K562 (cell line): ENCODE data around the gene RABGAP1. TPM values are rescaled to one million over a fixed set of nuclear protein-coding genes. Genes with fewer than 3 reads are reported as not detected.

ENCODE experiments used
- ATAC-seq: fragments of 200-7000 bp; cut with Tn5 transposase; 3 replicates; pipeline ENCODE4 v1.9.1; 2020; ENCODE audit warnings: moderate library complexity
- BruUV-seq: library from RNA; stranded (reverse); fragments of 400-500 nt; replicated peaks from 2 replicates; lab custom pipeline; 2021; lab: Mats Ljungman, UMichigan
- CTCF ChIA-PET: fragments of 300-600 bp; formaldehyde crosslinking; extraction: SDS; loops from one replicate; lab custom pipeline; 2021; ENCODE audit warnings: low intra/inter-chr PET ratio; lab: Yijun Ruan, JAX
- POLR2A ChIA-PET: fragments of 300-600, 350-650 bp; sonication (Branson Sonifier 250); formaldehyde crosslinking; extraction: SDS; loops from one replicate; lab custom pipeline; 2021; ENCODE audit warnings: antibody characterized with exemption, inconsistent platforms; lab: Yijun Ruan, JAX
- DNase-seq, 4 experiments: peaks; one replicate each; pipeline versions ENCODE4 v3.0.0 to v3.0.0-alpha.2; 2011 to 2018; ENCODE audit warnings: low spot score in 3 of 4, mixed read lengths in 3 of 4; ENCODE audit errors: extremely low read depth in 1 of 4
- FAIRE-seq: peaks from 2 replicates; lab custom pipeline; 2011; peaks lifted over from hg19 to GRCh38; lab: Jason Lieb, UNC
- H2AFZ ChIP-seq: 2 replicates; pipeline ENCODE4 v1.6.0; 2011; ENCODE audit warnings: low read depth, low read length, control low read depth, inconsistent platforms
- H3K27ac ChIP-seq: fragments of 200-600 bp; 3 replicates; pipeline ENCODE4 v1.8.0; 2011; ENCODE audit warnings: low read depth, mild to moderate bottlenecking, control low read depth, inconsistent platforms, low read length, moderate library complexity, mixed read lengths; ENCODE audit errors: extremely low read depth
- H3K27me3 ChIP-seq, 2 experiments: fragments of 300-600 bp in 1 of 2; 2 replicates in 1 of 2; 3 replicates in 1 of 2; pipeline versions ENCODE4 v1.6.0 to v1.8.0; 2011; ENCODE audit warnings: inconsistent platforms in 2 of 2, low read length in 2 of 2, mild to moderate bottlenecking in 1 of 2, mixed read lengths in 1 of 2, moderate library complexity in 1 of 2; ENCODE audit not compliant: control insufficient read depth in 2 of 2, insufficient read depth in 2 of 2
- H3K36me3 ChIP-seq: fragments of 300-600 bp; 3 replicates; pipeline ENCODE4 v1.8.0; 2011; ENCODE audit warnings: mild to moderate bottlenecking, low read length, inconsistent platforms; ENCODE audit not compliant: control insufficient read depth, insufficient read depth
- H3K4me1 ChIP-seq, 2 experiments: fragments of 200-600 bp in 1 of 2; replicated peaks in 1 of 2; 2 replicates in 1 of 2; 3 replicates in 1 of 2; pipeline versions ENCODE4 v1.5.1 to v1.8.0; 2011; ENCODE audit warnings: inconsistent platforms in 2 of 2, low read length in 2 of 2, mild to moderate bottlenecking in 1 of 2, mixed read lengths in 1 of 2, moderate library complexity in 1 of 2; ENCODE audit not compliant: control insufficient read depth in 2 of 2, insufficient read depth in 2 of 2
- H3K4me2 ChIP-seq: 2 replicates; pipeline ENCODE4 v1.6.1; 2011; ENCODE audit warnings: low read length, control low read depth, inconsistent platforms, mixed read lengths; ENCODE audit not compliant: insufficient read depth
- H3K4me3 ChIP-seq: fragments of 200-600 bp; sonication (generic), shearing (Covaris generic); 2 replicates; pipeline ENCODE4 v1.5.1; 2016; ENCODE audit warnings: control low read depth, inconsistent platforms
- H3K79me2 ChIP-seq: fragments of 200-600 bp; 3 replicates; pipeline ENCODE4 v1.8.0; 2011; ENCODE audit warnings: low read length, inconsistent platforms; ENCODE audit not compliant: control insufficient read depth, insufficient read depth
- H3K9ac ChIP-seq, 2 experiments: 2 replicates each; pipeline versions ENCODE4 v1.6.0 to v1.6.1; 2011; ENCODE audit warnings: low read depth in 2 of 2, low read length in 2 of 2, control low read depth in 1 of 2, inconsistent platforms in 1 of 2, mild to moderate bottlenecking in 1 of 2, mixed read lengths in 1 of 2; ENCODE audit not compliant: insufficient read depth in 1 of 2
- H3K9me1 ChIP-seq: one replicate; pipeline ENCODE4 v1.6.0; 2011; ENCODE audit warnings: inconsistent platforms, mild to moderate bottlenecking, low read length, moderate library complexity; ENCODE audit not compliant: control insufficient read depth, insufficient read depth
- H3K9me3 ChIP-seq: replicated peaks from 2 replicates; pipeline ENCODE4 v1.5.1; 2011; ENCODE audit warnings: low read depth, low read length, inconsistent platforms; ENCODE audit not compliant: control insufficient read depth, insufficient read depth
- H4K20me1 ChIP-seq: replicated peaks from 2 replicates; pipeline ENCODE4 v1.6.1; 2011; ENCODE audit warnings: low read length, inconsistent platforms, mixed read lengths; ENCODE audit not compliant: control insufficient read depth, insufficient read depth
- CBFA2T3 ChIP-seq: fragments of 450-650 bp; IDR thresholded peaks from 2 replicates; pipeline ENCODE4 v1.6.1; 2017
- GABPB1 ChIP-seq: sonication (generic); formaldehyde crosslinking; IDR thresholded peaks from 2 replicates; pipeline ENCODE4 v1.8.0; 2022; ENCODE audit warnings: mild to moderate bottlenecking, missing genetic modification reagents
- MAFF ChIP-seq: IDR thresholded peaks from 2 replicates; pipeline ENCODE4 v1.6.1; 2012; ENCODE audit warnings: low read length, improper control_type of control experiment
- MAFK ChIP-seq: IDR thresholded peaks from 2 replicates; pipeline ENCODE4 v1.6.1; 2011; ENCODE audit warnings: low read length, improper control_type of control experiment
- SAFB2 ChIP-seq: fragments of 200-400 bp; formaldehyde crosslinking; IDR thresholded peaks from 2 replicates; pipeline ENCODE4 v1.6.1; 2018; ENCODE audit warnings: borderline replicate concordance, low read length, low read depth, moderate library complexity; ENCODE audit not compliant: severe bottlenecking
- TAF15 ChIP-seq: fragments of 200-400 bp; formaldehyde crosslinking; IDR thresholded peaks from 2 replicates; pipeline ENCODE4 v1.6.1; 2017; ENCODE audit warnings: mild to moderate bottlenecking, low read depth, low read length, moderate library complexity
- ZNF316 ChIP-seq: fragments of 450-650 bp; IDR thresholded peaks from 2 replicates; pipeline ENCODE4 v1.6.1; 2016
- ZZZ3 ChIP-seq: fragments of 450-650 bp; IDR thresholded peaks from 2 replicates; pipeline ENCODE4 v1.6.1; 2016; ENCODE audit warnings: antibody characterized with exemption, mild to moderate bottlenecking, moderate library complexity
- WGBS: fragments of 100-300 bp; shearing (Covaris generic); methylation state at CpG from one replicate; pipeline ENCODE4 v1.1.6; 2016; ENCODE audit warnings: low coverage, mixed read lengths; ENCODE audit not compliant: insufficient coverage; ENCODE audit errors: missing lambda C conversion rate; 5-methylcytosine and 5-hydroxymethylcytosine counted together
- in situ Hi-C: fragments of 300-500 bp; cut with MboI; formaldehyde crosslinking; loops from 4 replicates; pipeline ENCODE4 v1.15.0; 2018; ENCODE audit warnings: inconsistent platforms, mixed read lengths
- intact Hi-C: fragments of 100-400 bp; cut with micrococcal nuclease; formaldehyde crosslinking; loops from 2 replicates; pipeline ENCODE4 v1.14.2; 2022
- polyA plus RNA-seq, 8 experiments: library from polyadenylated mRNA; depleted of rRNA in 4 of 8; stranded (reverse) in 5 of 8; unstranded in 3 of 8; fragments of >200 nt; fragmentation: Nextera tagmentation in 2 of 8; fragmentation: Illumina TruSeq in 1 of 8; extraction: Ambion mirVana in 2 of 8; extraction: Trizol in 1 of 8; gene quantifications; 2 replicates each; pipeline versions ENCODE4 v1.2.1 to v1.2.3, GENCODE V29; 2011 to 2014; ENCODE audit warnings: inconsistent platforms in 1 of 8, missing spikeins in 1 of 8
- total RNA-seq, 7 experiments: library from RNA; depleted of rRNA in 6 of 7; stranded (reverse); fragments of >200 nt in 6 of 7; fragmentation: Illumina TruSeq in 2 of 7; extraction: Trizol in 2 of 7; gene quantifications; 2 replicates each; pipeline versions ENCODE4 v1.2.1 to v1.2.3, GENCODE V29; 2011 to 2021; ENCODE audit warnings: low replicate concordance in 1 of 7
- TF ChIP-seq, protein P1 (sequence below): fragments of 250-450 bp; sonication (Bioruptor Pico); IDR thresholded peaks from 2 replicates; pipeline ENCODE4 v1.8.0; 2022; ENCODE audit warnings: inconsistent platforms, mild to moderate bottlenecking, moderate library complexity, borderline replicate concordance
- TF ChIP-seq, protein P2 (sequence below): fragments of 150-350 bp; conservative IDR thresholded peaks from 2 replicates; pipeline ENCODE4 v1.6.1; 2014; ENCODE audit warnings: low read length
- TF ChIP-seq, protein P3 (sequence below), 2 experiments: fragments of 450-650 bp; conservative IDR thresholded peaks; 2 replicates each; pipeline ENCODE4 v1.6.1; 2017; ENCODE audit warnings: mild to moderate bottlenecking in 2 of 2, moderate library complexity in 2 of 2

RABGAP1 gene
- total and polyA plus RNA-seq, 9 of the 15 experiments (the other 6 are each of a cell fraction or from before 2014, with no cell fraction given): 1.5 to 22.7 (median 13.1) TPM

DNA sequence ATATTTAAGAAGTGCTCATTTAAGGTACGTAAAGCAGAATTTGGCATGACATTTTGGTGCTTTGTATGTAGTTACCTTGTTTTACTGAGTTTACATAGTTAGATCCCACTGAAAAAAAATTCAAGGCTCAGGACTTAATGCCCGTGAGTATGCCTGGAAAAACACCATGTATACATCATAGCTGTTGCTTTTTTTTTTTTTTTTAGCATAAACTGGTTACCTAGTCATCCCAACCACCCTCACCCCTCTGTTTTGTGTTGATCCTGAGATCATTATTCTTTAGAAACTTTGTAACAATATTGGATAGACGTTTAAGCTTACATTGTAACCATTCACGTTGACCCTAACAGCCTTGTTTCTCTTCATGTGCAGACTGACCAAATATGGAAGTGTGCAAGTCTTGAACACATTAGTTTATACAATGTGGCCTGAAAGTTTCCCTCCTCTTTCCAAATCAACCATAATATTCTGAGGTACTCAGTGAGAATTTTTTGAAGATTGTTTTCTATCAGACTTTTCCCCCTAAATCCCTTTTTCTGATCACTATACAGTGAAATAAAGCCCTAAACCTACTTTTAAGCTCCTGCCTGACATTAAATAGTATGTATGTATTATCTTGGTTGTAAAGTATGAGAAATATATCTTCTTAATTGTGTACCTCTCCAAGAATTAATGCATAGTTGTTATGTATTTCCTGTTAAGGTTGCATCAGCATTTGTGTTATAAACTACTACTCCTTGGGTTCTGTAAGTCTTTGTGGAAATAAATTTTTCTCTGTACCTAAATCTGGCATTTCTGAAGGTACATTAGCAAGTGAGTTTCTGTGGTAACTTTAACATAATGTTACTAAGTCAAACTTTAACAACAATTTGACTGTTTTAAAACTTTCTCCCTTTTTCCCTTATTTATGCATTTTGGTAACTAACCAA lies 4.4 kb downstream of the RABGAP1 start (continued):
- TF ChIP-seq, protein P1, sequence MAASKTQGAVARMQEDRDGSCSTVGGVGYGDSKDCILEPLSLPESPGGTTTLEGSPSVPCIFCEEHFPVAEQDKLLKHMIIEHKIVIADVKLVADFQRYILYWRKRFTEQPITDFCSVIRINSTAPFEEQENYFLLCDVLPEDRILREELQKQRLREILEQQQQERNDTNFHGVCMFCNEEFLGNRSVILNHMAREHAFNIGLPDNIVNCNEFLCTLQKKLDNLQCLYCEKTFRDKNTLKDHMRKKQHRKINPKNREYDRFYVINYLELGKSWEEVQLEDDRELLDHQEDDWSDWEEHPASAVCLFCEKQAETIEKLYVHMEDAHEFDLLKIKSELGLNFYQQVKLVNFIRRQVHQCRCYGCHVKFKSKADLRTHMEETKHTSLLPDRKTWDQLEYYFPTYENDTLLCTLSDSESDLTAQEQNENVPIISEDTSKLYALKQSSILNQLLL (CRISPR knock-in tag): no peak
- no peak for TF ChIP-seq GABPB1 (CRISPR knock-in tag)
- no peak for TF ChIP-seq CBFA2T3

DNA sequence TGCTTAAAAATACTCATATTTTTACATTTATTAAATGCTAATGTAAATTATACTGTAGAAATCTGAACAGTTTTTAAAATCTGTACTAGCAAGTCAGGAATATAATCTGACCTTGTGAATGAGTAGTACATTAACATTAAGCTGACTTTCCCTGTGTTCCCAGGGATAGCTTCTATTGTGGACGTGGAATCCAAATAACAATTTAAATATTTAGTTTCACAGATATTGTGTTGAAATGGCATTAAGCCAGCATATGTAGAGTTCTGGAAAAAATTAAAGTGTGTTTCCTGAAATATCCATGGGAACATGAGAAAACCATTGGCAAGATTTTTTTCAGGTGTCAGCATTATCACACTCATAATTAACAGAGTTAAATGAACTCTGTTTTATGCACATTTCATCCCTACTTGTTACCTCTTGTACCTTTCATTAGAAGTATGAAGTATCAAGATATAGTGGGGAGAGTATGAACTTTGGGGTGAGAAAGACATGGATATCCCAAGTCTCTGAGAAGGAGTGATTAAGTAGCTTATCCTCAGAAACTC lies 5.7 kb downstream of the RABGAP1 start:
- Histone ChIP-seq H3K36me3 (0 out of 3 replicates have a peak, but pooled peaks cover 3% of the 10 kb centered on the region), H3K4me1 (peaks cover 8 to 11% of the 10 kb centered on the region in 2 experiments; a peak in 4 of 5 replicates), H4K20me1 (no peaks in the 10 kb centered on the region), H3K4me3 (no peak overlapping the region), H3K4me2 (no peak overlapping the region), H3K9me3 (no peaks in the 10 kb centered on the region; the same call in 1 of the 2 replicates), H3K27me3 (no peaks in the 10 kb centered on the region), H3K9ac (no peak overlapping the region), H3K27ac (no peak overlapping the region), H3K9me1 (no peaks in the 10 kb centered on the region), H2AFZ (no peak overlapping the region), H3K79me2 (peaks cover 74% of the 10 kb centered on the region)
- no TSS peak for BruUV-seq
- POLR2A ChIA-PET: interaction anchor here (0.6 to 1.4 kb wide), 4 partner anchors 8 to 33 kb away, joined by 3 to 4 read pairs (median 3); partner anchors contain the start of genes ZBTB26 and ZBTB6
- CTCF ChIA-PET: no interaction called here
- no peak for ATAC-seq
- no peak for DNase-seq
- no peak for FAIRE-seq
- 86% methylated on average over 1 of the region's 1 CpG for WGBS
- intact Hi-C loops (no loop called here), in situ Hi-C loops (no loop called here)
- TF ChIP-seq, protein P2, sequence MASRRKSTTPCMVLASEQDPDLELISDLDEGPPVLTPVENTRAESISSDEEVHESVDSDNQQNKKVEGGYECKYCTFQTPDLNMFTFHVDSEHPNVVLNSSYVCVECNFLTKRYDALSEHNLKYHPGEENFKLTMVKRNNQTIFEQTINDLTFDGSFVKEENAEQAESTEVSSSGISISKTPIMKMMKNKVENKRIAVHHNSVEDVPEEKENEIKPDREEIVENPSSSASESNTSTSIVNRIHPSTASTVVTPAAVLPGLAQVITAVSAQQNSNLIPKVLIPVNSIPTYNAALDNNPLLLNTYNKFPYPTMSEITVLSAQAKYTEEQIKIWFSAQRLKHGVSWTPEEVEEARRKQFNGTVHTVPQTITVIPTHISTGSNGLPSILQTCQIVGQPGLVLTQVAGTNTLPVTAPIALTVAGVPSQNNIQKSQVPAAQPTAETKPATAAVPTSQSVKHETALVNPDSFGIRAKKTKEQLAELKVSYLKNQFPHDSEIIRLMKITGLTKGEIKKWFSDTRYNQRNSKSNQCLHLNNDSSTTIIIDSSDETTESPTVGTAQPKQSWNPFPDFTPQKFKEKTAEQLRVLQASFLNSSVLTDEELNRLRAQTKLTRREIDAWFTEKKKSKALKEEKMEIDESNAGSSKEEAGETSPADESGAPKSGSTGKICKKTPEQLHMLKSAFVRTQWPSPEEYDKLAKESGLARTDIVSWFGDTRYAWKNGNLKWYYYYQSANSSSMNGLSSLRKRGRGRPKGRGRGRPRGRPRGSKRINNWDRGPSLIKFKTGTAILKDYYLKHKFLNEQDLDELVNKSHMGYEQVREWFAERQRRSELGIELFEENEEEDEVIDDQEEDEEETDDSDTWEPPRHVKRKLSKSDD: no peak
- TF ChIP-seq SAFB2 (no peak), ZNF316 (peak; percentile 89), TAF15 (no peak), MAFK (peak; percentile 32; the same call in 1 of the 2 replicates), ZZZ3 (no peak), MAFF (peak; percentile 55; the same call in 1 of the 2 replicates)
- TF ChIP-seq, protein P3, sequence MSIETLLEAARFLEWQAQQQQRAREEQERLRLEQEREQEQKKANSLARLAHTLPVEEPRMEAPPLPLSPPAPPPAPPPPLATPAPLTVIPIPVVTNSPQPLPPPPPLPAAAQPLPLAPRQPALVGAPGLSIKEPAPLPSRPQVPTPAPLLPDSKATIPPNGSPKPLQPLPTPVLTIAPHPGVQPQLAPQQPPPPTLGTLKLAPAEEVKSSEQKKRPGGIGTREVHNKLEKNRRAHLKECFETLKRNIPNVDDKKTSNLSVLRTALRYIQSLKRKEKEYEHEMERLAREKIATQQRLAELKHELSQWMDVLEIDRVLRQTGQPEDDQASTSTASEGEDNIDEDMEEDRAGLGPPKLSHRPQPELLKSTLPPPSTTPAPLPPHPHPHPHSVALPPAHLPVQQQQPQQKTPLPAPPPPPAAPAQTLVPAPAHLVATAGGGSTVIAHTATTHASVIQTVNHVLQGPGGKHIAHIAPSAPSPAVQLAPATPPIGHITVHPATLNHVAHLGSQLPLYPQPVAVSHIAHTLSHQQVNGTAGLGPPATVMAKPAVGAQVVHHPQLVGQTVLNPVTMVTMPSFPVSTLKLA (conservative IDR thresholded peaks at IDR 0.05): 0 out of 4 replicates have a peak, but pooled peaks of 1 of the 2 experiments have one; percentile 15
- TF ChIP-seq, protein P1 (CRISPR knock-in tag): no peak
